K562 (cell line): ENCODE data around the gene PPP1R3E. TPM values are rescaled to one million over a fixed set of nuclear protein-coding genes. Genes with fewer than 3 reads are reported as not detected.

Source experiments
- ATF1 ChIP-seq, 2 experiments: fragments of 450-650 bp in 1 of 2; IDR thresholded peaks; 2 replicates each; pipeline ENCODE4 v1.6.1; 2016; ENCODE audit warnings: missing compliant biosample characterization in 1 of 2, missing genetic modification characterization in 1 of 2
- CCNT2 ChIP-seq: IDR thresholded peaks from 2 replicates; pipeline ENCODE4 v1.6.1; 2011; ENCODE audit warnings: borderline replicate concordance, low read depth, mild to moderate bottlenecking, moderate library complexity, mixed read lengths, low read length; ENCODE audit not compliant: insufficient read length; ENCODE audit errors: extremely low read depth
- EP300 ChIP-seq: IDR thresholded peaks from 2 replicates; pipeline ENCODE4 v1.6.1; 2012; ENCODE audit warnings: low read length, improper control_type of control experiment
- FOXJ2 ChIP-seq: fragments of 200-800 bp; sonication (Bioruptor generic); IDR thresholded peaks from 2 replicates; pipeline ENCODE4 v1.6.1; 2016; ENCODE audit warnings: missing genetic modification characterization, missing compliant biosample characterization
- HMGN3 ChIP-seq: IDR thresholded peaks from 2 replicates; pipeline ENCODE4 v1.6.1; 2011; ENCODE audit warnings: borderline replicate concordance, low read depth, mild to moderate bottlenecking, mixed read lengths, low read length; ENCODE audit not compliant: insufficient read length; ENCODE audit errors: extremely low read depth
- KDM5B ChIP-seq: fragments of 200-600 bp; sonication (generic); IDR thresholded peaks from 2 replicates; pipeline ENCODE4 v1.6.1; 2012; ENCODE audit warnings: low read depth, mild to moderate bottlenecking, moderate library complexity, low read length, control low read depth, inconsistent platforms; ENCODE audit not compliant: insufficient replicate concordance
- MXI1 ChIP-seq: IDR thresholded peaks from 2 replicates; pipeline ENCODE4 v1.6.1; 2011; ENCODE audit warnings: low read depth, mild to moderate bottlenecking, improper control_type of control experiment, low read length
- POLR2G ChIP-seq: fragments of 200-400 bp; formaldehyde crosslinking; IDR thresholded peaks from 2 replicates; pipeline ENCODE4 v1.6.1; 2017; ENCODE audit warnings: low read depth, mild to moderate bottlenecking, antibody characterized with exemption, low read length, moderate library complexity
- SUPT5H ChIP-seq: fragments of 450-650 bp; IDR thresholded peaks from 2 replicates; pipeline ENCODE4 v1.6.1; 2016
- TOE1 ChIP-seq, 2 experiments: fragments of 450-650 bp in 1 of 2; sonication (generic) in 1 of 2; formaldehyde crosslinking in 1 of 2; IDR thresholded peaks; 2 replicates each; pipeline versions ENCODE4 v1.7.1 to v1.8.0; 2016 to 2022; ENCODE audit warnings: borderline replicate concordance in 2 of 2, mild to moderate bottlenecking in 2 of 2, antibody characterized with exemption in 1 of 2, inconsistent platforms in 1 of 2, low read depth in 1 of 2, missing genetic modification reagents in 1 of 2, moderate library complexity in 1 of 2
- ZFP36 ChIP-seq: fragments of 150-350 bp; IDR thresholded peaks from 2 replicates; pipeline ENCODE4 v1.6.1; 2018; ENCODE audit warnings: low read length, low read depth; ENCODE audit not compliant: partially characterized antibody
- ZNF280A ChIP-seq: fragments of 450-650 bp; IDR thresholded peaks from 2 replicates; pipeline ENCODE4 v1.6.1; 2018; ENCODE audit warnings: mild to moderate bottlenecking, low read depth; ENCODE audit not compliant: partially characterized antibody
- ZNF518B ChIP-seq: fragments of 250-450 bp; sonication (Bioruptor Pico); IDR thresholded peaks from 2 replicates; pipeline ENCODE4 v1.5.0; 2021; ENCODE audit warnings: mild to moderate bottlenecking, moderate library complexity
- ZNF740 ChIP-seq, 3 experiments: fragments of 200-800 bp in 1 of 3; sonication (Bioruptor generic) in 1 of 3; sonication (generic) in 1 of 3; formaldehyde crosslinking in 1 of 3; IDR thresholded peaks; 2 replicates each; pipeline versions ENCODE4 v1.6.1 to v1.8.0; 2016 to 2022; ENCODE audit warnings: mild to moderate bottlenecking in 2 of 3, missing compliant biosample characterization in 2 of 3, missing genetic modification characterization in 2 of 3, missing genetic modification reagents in 1 of 3
- ZNF79 ChIP-seq: fragments of 250-450 bp; sonication (Bioruptor Pico); IDR thresholded peaks from 2 replicates; pipeline ENCODE4 v1.4.0; 2020; ENCODE audit warnings: low read depth, mild to moderate bottlenecking, moderate library complexity
- ZSCAN32 ChIP-seq: fragments of 450-650 bp; formaldehyde crosslinking; IDR thresholded peaks from 2 replicates; pipeline ENCODE4 v1.4.0; 2020; ENCODE audit warnings: mild to moderate bottlenecking, moderate library complexity
- polyA plus RNA-seq, 8 experiments: library from polyadenylated mRNA; depleted of rRNA in 4 of 8; stranded (reverse) in 5 of 8; unstranded in 3 of 8; fragments of >200 nt; fragmentation: Nextera tagmentation in 2 of 8; fragmentation: Illumina TruSeq in 1 of 8; extraction: Ambion mirVana in 2 of 8; extraction: Trizol in 1 of 8; gene quantifications; 2 replicates each; pipeline versions ENCODE4 v1.2.1 to v1.2.3, GENCODE V29; 2011 to 2014; ENCODE audit warnings: inconsistent platforms in 1 of 8, missing spikeins in 1 of 8
- total RNA-seq, 7 experiments: library from RNA; depleted of rRNA in 6 of 7; stranded (reverse); fragments of >200 nt in 6 of 7; fragmentation: Illumina TruSeq in 2 of 7; extraction: Trizol in 2 of 7; gene quantifications; 2 replicates each; pipeline versions ENCODE4 v1.2.1 to v1.2.3, GENCODE V29; 2011 to 2021; ENCODE audit warnings: low replicate concordance in 1 of 7

The PPP1R3E gene
- total and polyA plus RNA-seq, 9 of the 15 experiments (the other 6 are each of a cell fraction or from before 2014, with no cell fraction given): 3.2 to 18.4 (median 7.6) TPM

GRCh38 chr14:23286020-23286901 lies 16.4 kb downstream of the PPP1R3E start, which contains the start of gene HOMEZ (continued):
- TF ChIP-seq ZNF740 (CRISPR knock-in tag; IDR thresholded peaks at IDR 0.05) (peak; percentile 99), ZNF740 (tag; IDR thresholded peaks at IDR 0.05) (peak in 1 of 2 experiments; percentile 99; a peak in 2 of 4 replicates), HMGN3 (peak; percentile 76), KDM5B (peak; percentile 56), SUPT5H (peak; percentile 81), ZSCAN32 (CRISPR knock-in tag) (no peak), CCNT2 (peak; percentile 72), ATF1 (CRISPR knock-in tag; IDR thresholded peaks at IDR 0.05) (no peak), ATF1 (tag; IDR thresholded peaks at IDR 0.05) (peak; percentile 76), FOXJ2 (tag) (no peak), ZNF518B (no peak), ZNF79 (no peak), POLR2G (peak; percentile 79), ZNF280A (no peak), EP300 (no peak), MXI1 (no peak), ZFP36 (no peak), TOE1 (IDR thresholded peaks at IDR 0.05; ENCODE audit: borderline replicate concordance) (peak; percentile 48; the same call in 1 of the 2 replicates), TOE1 (CRISPR knock-in tag; IDR thresholded peaks at IDR 0.05; ENCODE audit: borderline replicate concordance, low read depth) (0 out of 2 replicates have a peak, but pooled peaks have one; percentile 15)
